ENCODE data around the gene BPTF. TPM values are rescaled to one million over a fixed set of nuclear protein-coding genes. Genes with fewer than 3 reads are reported as not detected.
A peak's percentile ranks its signal among the peaks of the same experiment; 100 is the strongest.
"Not testable (repeated sequence)": the region's sequence is repeated elsewhere in the genome, so short reads cannot be mapped to it uniquely, and the experiment has no call there.

Gene BPTF
- total RNA-seq, 1 donor from 2014 or later = 31.3 TPM

DNA sequence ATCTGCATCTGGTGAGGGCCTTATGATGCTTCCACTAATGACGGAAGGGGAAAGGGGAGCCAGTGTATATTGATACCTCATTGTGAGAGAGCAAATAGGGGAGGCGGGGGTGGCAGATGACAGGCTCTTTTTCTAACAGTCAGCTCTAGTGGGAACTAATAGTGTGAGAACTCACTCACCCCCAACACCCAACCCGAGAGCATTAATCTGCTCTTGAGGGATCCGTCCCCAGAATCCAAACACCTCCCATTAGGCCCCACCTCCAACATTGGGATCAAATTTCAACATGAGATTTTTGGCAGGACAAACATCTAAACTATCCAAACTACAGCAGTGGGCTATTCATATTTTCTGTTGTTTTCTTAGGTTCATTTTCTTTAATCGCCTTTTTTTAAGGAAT is 54.4 kb downstream of the BPTF start:
- DNase-seq (ENCODE audit: low read depth in 2 of 2) = no peak

- no peak for DNase-seq (ENCODE audit: low read depth in 2 of 2)
These were observed 55.8 kb downstream of the BPTF start for GRCh38 chr17:67881083-67881482.

GRCh38 chr17:67884741-67885140 is 59.4 kb downstream of the BPTF start:
- DNase-seq (ENCODE audit: low read depth in 2 of 2) = no peak

DNA sequence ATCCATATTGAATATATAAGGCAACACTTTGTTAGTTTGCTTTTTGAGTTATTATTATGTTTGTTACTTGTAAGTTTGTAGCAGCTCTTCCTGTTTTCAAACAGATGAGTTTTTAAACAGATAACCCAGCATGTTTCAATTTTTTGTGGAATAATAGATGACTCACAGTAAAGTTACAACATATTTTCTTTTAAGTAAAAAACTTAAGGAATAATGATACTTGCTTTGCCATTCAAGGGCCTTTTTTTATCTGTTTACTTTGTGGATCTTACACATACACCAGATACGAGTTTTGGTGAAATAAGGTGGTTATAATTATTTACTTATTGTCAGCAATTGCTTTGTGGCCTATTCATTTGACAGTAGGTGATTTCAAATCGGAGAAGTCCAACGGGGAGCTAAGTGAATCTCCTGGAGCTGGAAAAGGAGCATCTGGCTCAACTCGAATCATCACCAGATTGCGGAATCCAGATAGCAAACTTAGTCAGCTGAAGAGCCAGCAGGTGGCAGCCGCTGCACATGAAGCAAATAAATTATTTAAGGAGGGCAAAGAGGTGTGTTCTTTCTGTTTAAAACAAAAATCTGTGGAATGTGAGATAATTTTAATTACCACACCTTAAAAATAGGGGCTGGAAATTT is 66.3 kb downstream of the BPTF start:
- peak; percentile 8 to 39 for DNase-seq (ENCODE audit: low read depth in 2 of 2)

DNA sequence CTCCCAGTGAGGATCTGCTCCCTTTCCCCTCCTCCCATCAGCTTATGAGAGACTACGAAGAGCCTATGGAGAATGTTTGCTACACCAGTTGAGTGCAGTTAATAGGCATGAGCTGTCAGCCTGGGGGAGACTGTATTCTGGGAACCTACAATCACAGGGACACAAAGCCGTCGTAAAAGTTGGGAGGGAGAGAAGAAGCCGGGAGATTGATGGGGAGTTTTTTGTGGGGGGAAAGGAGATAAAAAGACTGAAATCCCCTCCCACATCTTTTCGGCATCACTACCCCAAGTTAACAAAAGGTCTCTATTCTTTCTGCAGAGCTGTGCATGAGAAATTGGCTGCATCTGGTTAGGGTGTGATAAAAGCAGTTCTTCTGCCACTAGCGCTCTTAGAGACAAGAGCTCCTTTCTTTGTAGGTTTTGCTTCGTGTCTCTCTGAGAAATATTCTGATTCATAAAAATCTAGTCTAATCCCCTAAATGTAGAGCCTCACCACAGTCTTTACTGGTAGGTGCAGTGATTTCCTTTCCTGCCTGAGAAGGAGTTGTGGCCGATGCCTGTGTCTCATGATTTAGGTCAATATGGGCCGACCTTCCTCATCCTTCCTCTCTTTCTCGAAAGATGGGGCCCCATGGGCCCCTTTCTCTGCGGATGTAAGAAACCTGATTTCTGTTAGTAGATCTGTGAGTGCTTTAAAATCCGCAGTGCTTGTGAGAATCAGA is 77.4 kb downstream of the BPTF start:
- no peak for DNase-seq (ENCODE audit: low read depth in 2 of 2)

- DNase-seq (ENCODE audit: low read depth in 2 of 2) = not testable (repeated sequence)
These were observed 80.0 kb downstream of the BPTF start for GRCh38 chr17:67905298-67905697.

- peak in 1 of 2 donors; percentile 1 for DNase-seq (ENCODE audit: low read depth in 2 of 2)
These were observed 85.0 kb downstream of the BPTF start for GRCh38 chr17:67910117-67910803.

- no peak for DNase-seq (ENCODE audit: low read depth in 2 of 2)
These were observed 85.9 kb downstream of the BPTF start for GRCh38 chr17:67911059-67911782.

GRCh38 chr17:67912088-67912487 is 86.8 kb downstream of the BPTF start:
- no peak for DNase-seq (ENCODE audit: low read depth in 2 of 2)

DNA sequence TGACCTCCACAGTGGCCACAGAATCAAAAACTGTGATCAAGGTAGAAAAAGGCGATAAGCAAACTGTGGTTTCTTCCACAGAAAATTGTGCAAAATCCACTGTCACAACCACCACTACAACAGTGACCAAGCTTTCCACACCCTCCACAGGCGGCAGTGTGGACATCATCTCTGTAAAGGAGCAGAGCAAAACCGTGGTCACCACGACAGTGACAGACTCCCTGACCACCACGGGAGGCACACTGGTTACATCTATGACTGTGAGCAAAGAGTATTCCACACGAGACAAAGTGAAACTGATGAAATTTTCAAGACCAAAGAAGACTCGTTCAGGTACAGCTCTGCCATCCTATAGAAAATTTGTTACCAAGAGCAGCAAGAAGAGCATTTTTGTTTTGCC is 87.4 kb downstream of the BPTF start:
- DNase-seq (ENCODE audit: low read depth in 2 of 2) = peak in 1 of 2 donors; percentile 9

GRCh38 chr17:67920212-67920611 is 94.9 kb downstream of the BPTF start:
- no peak for DNase-seq (ENCODE audit: low read depth in 2 of 2)

DNA sequence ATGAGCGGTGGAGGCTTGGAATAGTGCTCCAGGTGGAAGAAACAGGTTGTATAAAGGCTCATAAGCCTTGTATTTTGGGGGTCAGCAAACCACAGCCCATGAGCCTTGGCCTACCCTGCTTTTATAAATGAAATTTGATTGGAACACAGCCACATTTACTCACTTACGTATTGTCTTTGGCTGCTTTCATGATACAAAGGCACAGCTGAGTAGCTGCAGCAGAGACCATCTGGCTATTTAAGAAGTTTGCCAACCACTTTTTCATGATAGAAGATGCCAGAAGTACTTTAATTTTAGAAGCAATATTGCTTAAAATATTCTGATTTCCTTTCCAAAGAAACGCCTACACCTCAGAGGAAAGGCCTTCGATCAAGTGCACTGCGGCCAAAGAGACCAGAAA is 97.2 kb downstream of the BPTF start:
- DNase-seq (ENCODE audit: low read depth in 2 of 2) = no peak

DNA sequence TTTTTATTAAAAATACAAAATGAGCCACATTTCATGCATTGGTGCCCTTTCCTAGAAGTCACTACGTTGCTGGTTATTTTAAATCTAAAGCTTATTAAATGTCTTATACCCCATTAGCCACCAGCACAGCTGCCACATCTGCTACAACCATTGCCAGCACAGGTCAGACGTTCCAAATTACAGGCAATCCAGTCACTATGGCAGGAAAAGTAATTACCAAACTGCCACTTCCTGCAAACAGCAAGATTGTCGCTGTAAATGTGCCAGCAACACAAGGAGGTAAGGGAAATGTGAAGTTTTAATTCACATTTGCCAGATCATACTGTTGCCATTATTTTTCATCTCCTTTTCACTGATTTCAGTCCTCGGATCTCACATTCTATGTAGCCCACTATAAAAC is 103.5 kb downstream of the BPTF start:
- DNase-seq (ENCODE audit: low read depth in 2 of 2) = peak; percentile 5 to 17

- DNase-seq (ENCODE audit: low read depth in 2 of 2) = no peak
These were observed 105.9 kb downstream of the BPTF start for GRCh38 chr17:67931227-67931626.

- DNase-seq (ENCODE audit: low read depth in 2 of 2) = peak; percentile 38 to 48
These were observed 117.5 kb downstream of the BPTF start for GRCh38 chr17:67942810-67943209.

GRCh38 chr17:67944035-67944434 is 118.7 kb downstream of the BPTF start:
- no peak for DNase-seq (ENCODE audit: low read depth in 2 of 2)

DNA sequence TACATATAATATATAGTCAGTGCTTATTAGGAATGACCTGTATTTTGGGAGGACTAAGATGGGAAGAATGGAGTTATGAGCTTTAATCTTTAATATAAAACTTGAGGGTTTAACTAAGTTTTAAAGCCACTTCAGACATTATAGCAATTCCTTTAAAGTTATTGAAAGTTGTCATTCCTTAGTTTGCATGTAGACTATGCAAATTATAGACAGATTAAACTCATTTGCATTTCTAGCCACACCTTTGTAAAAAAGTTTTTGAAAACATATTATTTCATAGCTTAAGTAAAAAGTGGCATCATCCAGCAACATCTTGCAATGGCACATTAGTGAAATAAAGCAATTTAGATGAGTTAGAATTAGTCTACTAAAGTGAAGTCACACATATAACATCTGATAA is 121.2 kb downstream of the BPTF start:
- DNase-seq (ENCODE audit: low read depth in 2 of 2) = no peak

- DNase-seq (ENCODE audit: low read depth in 2 of 2) = no peak
These were observed 122.1 kb downstream of the BPTF start for GRCh38 chr17:67947325-67947813.

- no peak for DNase-seq (ENCODE audit: low read depth in 2 of 2)
These were observed 125.6 kb downstream of the BPTF start for GRCh38 chr17:67950945-67951344.

DNA sequence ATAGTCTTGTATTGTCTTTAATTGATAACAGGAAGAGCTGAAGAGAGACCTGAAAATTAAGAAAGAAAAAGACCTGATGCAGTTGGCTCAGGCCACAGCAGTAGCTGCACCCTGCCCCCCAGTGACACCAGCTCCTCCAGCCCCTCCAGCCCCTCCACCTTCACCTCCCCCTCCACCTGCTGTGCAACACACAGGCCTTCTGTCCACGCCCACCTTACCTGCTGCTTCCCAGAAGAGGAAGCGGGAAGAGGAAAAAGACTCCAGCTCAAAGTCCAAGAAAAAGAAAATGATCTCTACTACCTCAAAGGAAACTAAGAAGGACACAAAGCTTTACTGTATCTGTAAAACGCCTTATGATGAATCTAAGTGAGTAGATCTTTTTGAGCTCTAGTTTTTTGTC is 134.2 kb downstream of the BPTF start:
- DNase-seq (ENCODE audit: low read depth in 2 of 2) = no peak

DNA sequence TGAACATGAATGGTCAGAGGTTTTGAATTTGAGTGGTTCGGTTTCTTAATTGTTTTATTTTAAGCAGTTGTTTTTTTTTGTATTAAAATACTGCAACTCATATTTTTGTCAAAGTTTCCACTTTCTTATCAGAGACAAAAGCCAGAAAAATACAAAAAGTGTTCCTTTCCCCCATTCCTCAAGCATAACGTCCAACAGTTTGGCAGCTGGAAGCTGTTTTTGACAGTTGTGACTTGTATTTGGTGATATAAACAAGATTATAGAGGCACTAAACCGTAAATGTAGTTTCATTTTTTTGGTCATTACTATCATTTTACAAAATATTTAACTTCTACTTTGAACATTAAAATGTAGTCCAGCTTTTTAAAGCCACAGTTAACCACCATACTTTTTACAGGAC is 135.0 kb downstream of the BPTF start:
- not testable (repeated sequence) for DNase-seq (ENCODE audit: low read depth in 2 of 2)

DNA sequence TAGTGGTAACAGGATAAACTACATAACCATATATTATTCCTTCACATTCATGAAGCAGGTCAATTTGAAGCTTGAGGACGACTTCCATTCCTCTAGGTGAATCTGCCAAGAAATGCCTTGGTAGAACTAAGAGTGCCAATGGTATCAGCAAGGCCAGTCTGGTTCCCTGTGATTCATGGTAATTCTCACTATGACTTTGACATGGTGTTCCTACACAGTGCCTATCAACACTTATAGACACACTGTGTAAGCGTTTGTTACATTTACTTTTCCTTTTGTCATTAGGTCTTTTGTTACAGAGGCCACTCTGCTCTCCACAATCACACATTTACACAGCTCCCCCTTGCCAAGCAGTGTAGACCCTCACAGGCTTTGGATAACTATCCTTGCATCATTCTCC is 136.9 kb downstream of the BPTF start:
- not testable (repeated sequence) for DNase-seq (ENCODE audit: low read depth in 2 of 2)
